H9 (cell line): ENCODE data around the gene DIP2A. TPM values are rescaled to one million over a fixed set of nuclear protein-coding genes. Genes with fewer than 3 reads are reported as not detected.

Experiments used
- DNase-seq: peaks from one replicate; pipeline ENCODE4 v3.0.0-alpha.2; 2017
- H2AFZ ChIP-seq: one replicate; pipeline ENCODE4 v1.6.1; 2013; ENCODE audit warnings: mild to moderate bottlenecking, low read length, control low read depth, moderate library complexity
- H2AK5ac ChIP-seq: 2 replicates; pipeline ENCODE4 v1.6.1; 2013; ENCODE audit warnings: low read length, control low read depth, mixed read lengths; ENCODE audit not compliant: insufficient read length
- H2BK120ac ChIP-seq: one replicate; pipeline ENCODE4 v1.6.1; 2013; ENCODE audit warnings: low read depth, mild to moderate bottlenecking, low read length, control low read depth, inconsistent platforms; ENCODE audit not compliant: poor library complexity, severe bottlenecking
- H2BK12ac ChIP-seq: 2 replicates; pipeline ENCODE4 v1.6.1; 2013; ENCODE audit warnings: low read length, control low read depth, mixed read lengths, low read depth; ENCODE audit not compliant: insufficient read length
- H2BK15ac ChIP-seq: 2 replicates; pipeline ENCODE4 v1.6.1; 2013; ENCODE audit warnings: low read depth, low read length, control low read depth
- H2BK20ac ChIP-seq: one replicate; pipeline ENCODE4 v1.6.1; 2013; ENCODE audit warnings: low read depth, mild to moderate bottlenecking, low read length, control low read depth, inconsistent platforms; ENCODE audit not compliant: poor library complexity, severe bottlenecking
- H2BK5ac ChIP-seq: 2 replicates; pipeline ENCODE4 v1.6.1; 2013; ENCODE audit warnings: low read length, control low read depth, mixed read lengths; ENCODE audit not compliant: insufficient read length
- H3K14ac ChIP-seq: 2 replicates; pipeline ENCODE4 v1.6.1; 2013; ENCODE audit warnings: low read length, control low read depth; ENCODE audit not compliant: insufficient read depth
- H3K18ac ChIP-seq: 2 replicates; pipeline ENCODE4 v1.6.1; 2013; ENCODE audit warnings: low read depth, mild to moderate bottlenecking, mixed read lengths, low read length, control low read depth; ENCODE audit not compliant: insufficient read length
- H3K23ac ChIP-seq: 2 replicates; pipeline ENCODE4 v1.6.1; 2013; ENCODE audit warnings: low read length, control low read depth, mixed read lengths, low read depth; ENCODE audit not compliant: insufficient read length
- H3K23me2 ChIP-seq: 2 replicates; pipeline ENCODE4 v1.6.1; 2013; ENCODE audit warnings: low read depth, mild to moderate bottlenecking, mixed read lengths, low read length, control low read depth; ENCODE audit not compliant: insufficient read length, poor library complexity, severe bottlenecking
- H3K27ac ChIP-seq: 2 replicates; pipeline ENCODE4 v1.5.1; 2013; ENCODE audit warnings: low read length, control low read depth, mixed read lengths, low read depth; ENCODE audit not compliant: insufficient read length
- H3K27me3 ChIP-seq: 2 replicates; pipeline ENCODE4 v1.6.1; 2013; ENCODE audit warnings: low read length, control low read depth, inconsistent platforms; ENCODE audit not compliant: insufficient read depth
- H3K4ac ChIP-seq: 2 replicates; pipeline ENCODE4 v1.6.1; 2013; ENCODE audit warnings: low read depth, mild to moderate bottlenecking, control low read depth, inconsistent platforms, low read length, moderate library complexity
- H3K4me1 ChIP-seq: 2 replicates; pipeline ENCODE4 v1.6.1; 2013; ENCODE audit warnings: low read length, control low read depth, inconsistent platforms; ENCODE audit not compliant: insufficient read depth
- H3K4me2 ChIP-seq: 2 replicates; pipeline ENCODE4 v1.6.1; 2013; ENCODE audit warnings: low read length, control low read depth, mixed read lengths; ENCODE audit not compliant: insufficient read length, insufficient read depth
- H3K56ac ChIP-seq: 2 replicates; pipeline ENCODE4 v1.6.1; 2013; ENCODE audit warnings: low read depth, mild to moderate bottlenecking, mixed read lengths, low read length, control low read depth; ENCODE audit not compliant: insufficient read length
- H3K79me1 ChIP-seq: 2 replicates; pipeline ENCODE4 v1.6.1; 2013; ENCODE audit warnings: low read depth, mild to moderate bottlenecking, moderate library complexity, low read length, control low read depth, inconsistent platforms; ENCODE audit not compliant: insufficient read depth, poor library complexity, severe bottlenecking
- H3K79me2 ChIP-seq: 2 replicates; pipeline ENCODE4 v1.6.1; 2013; ENCODE audit warnings: low read length, control low read depth, inconsistent platforms; ENCODE audit not compliant: insufficient read depth
- H3K9ac ChIP-seq: 2 replicates; pipeline ENCODE4 v1.6.1; 2013; ENCODE audit warnings: low read length, control low read depth, mixed read lengths; ENCODE audit not compliant: insufficient read length; ENCODE audit errors: extremely low read depth
- H3K9me3 ChIP-seq: one replicate; pipeline ENCODE4 v1.6.1; 2013; ENCODE audit warnings: low read depth, low read length, inconsistent platforms; ENCODE audit not compliant: control insufficient read depth
- H3T11ph ChIP-seq: one replicate; pipeline ENCODE4 v1.6.1; 2013; ENCODE audit warnings: mild to moderate bottlenecking, low read length, control low read depth, inconsistent platforms
- H4K20me1 ChIP-seq: one replicate; pipeline ENCODE4 v1.6.1; 2013; ENCODE audit not compliant: control insufficient read depth, insufficient read length, insufficient read depth
- H4K5ac ChIP-seq: 2 replicates; pipeline ENCODE4 v1.6.1; 2013; ENCODE audit warnings: low read depth, mild to moderate bottlenecking, mixed read lengths, low read length, control low read depth; ENCODE audit not compliant: insufficient read length
- H4K8ac ChIP-seq: replicated peaks from 2 replicates; pipeline ENCODE4 v1.6.1; 2013; ENCODE audit warnings: low read length, control low read depth, mixed read lengths, low read depth; ENCODE audit not compliant: insufficient read length
- H4K91ac ChIP-seq: 2 replicates; pipeline ENCODE4 v1.6.1; 2013; ENCODE audit warnings: low read depth, mild to moderate bottlenecking, moderate library complexity, mixed read lengths, low read length, control low read depth; ENCODE audit not compliant: insufficient read length
- H3K27ac Mint-ChIP-seq, 3 experiments: 2 replicates in 2 of 3; 3 replicates in 1 of 3; pipeline ENCODE4 v1.8.0; 2020 to 2021; ENCODE audit warnings: mixed read lengths in 3 of 3, mild to moderate bottlenecking in 1 of 3, moderate library complexity in 1 of 3
- H3K27me3 Mint-ChIP-seq: 2 replicates; pipeline ENCODE4 v1.8.0; 2021; ENCODE audit warnings: low read depth, mild to moderate bottlenecking, moderate library complexity, mixed read lengths
- H3K36me3 Mint-ChIP-seq, 3 experiments: 2 replicates in 2 of 3; 3 replicates in 1 of 3; pipeline ENCODE4 v1.8.0; 2020 to 2021; ENCODE audit warnings: low read depth in 3 of 3, mixed read lengths in 3 of 3; ENCODE audit not compliant: insufficient read depth in 1 of 3
- H3K4me1 Mint-ChIP-seq, 2 experiments: 2 replicates each; pipeline ENCODE4 v1.8.0; 2020; ENCODE audit warnings: mixed read lengths in 2 of 2
- H3K4me3 Mint-ChIP-seq, 2 experiments: 2 replicates in 1 of 2; 3 replicates in 1 of 2; pipeline ENCODE4 v1.8.0; 2020 to 2021; ENCODE audit warnings: mild to moderate bottlenecking in 2 of 2, mixed read lengths in 2 of 2, moderate library complexity in 1 of 2
- H3K9me3 Mint-ChIP-seq, 2 experiments: 2 replicates in 1 of 2; 3 replicates in 1 of 2; pipeline ENCODE4 v1.8.0; 2020; ENCODE audit warnings: mild to moderate bottlenecking in 2 of 2, mixed read lengths in 2 of 2, moderate library complexity in 1 of 2
- CTCF ChIP-seq: fragments of 200-600 bp; sonication (generic); conservative IDR thresholded peaks from 3 replicates; pipeline ENCODE4 v1.8.0; 2021; ENCODE audit warnings: antibody characterized with exemption, mild to moderate bottlenecking
- WGBS: extraction: QIAGEN DNeasy Blood & Tissue Kit; methylation state at CpG from one replicate; pipeline ENCODE4 v1.1.7; 2013; ENCODE audit warnings: missing lambda C conversion rate, low lambda C conversion rate, mixed read lengths; ENCODE audit not compliant: insufficient read length; ENCODE audit errors: extremely low coverage; 5-methylcytosine and 5-hydroxymethylcytosine counted together
- total RNA-seq: library from RNA; stranded (reverse); gene quantifications from 2 replicates; pipeline ENCODE4 v1.2.1, GENCODE V29; 2021

The DIP2A gene
- total RNA-seq, 1 experiment from 2014 or later = 25.2 TPM

GRCh38 chr21:46428987-46429710 is 29.5 kb upstream of the DIP2A start:
- H2AK5ac ChIP-seq = no peak overlapping the region
- no peak overlapping the region for H3K4me3 Mint-ChIP-seq
- no peaks in the 10 kb centered on the region; the same call in 1 of the 2 replicates for H3K27me3 Mint-ChIP-seq
- H2BK15ac ChIP-seq = no peak overlapping the region
- no peak overlapping the region for H4K5ac ChIP-seq
- no peak overlapping the region for H4K8ac ChIP-seq
- no peak overlapping the region for H2BK5ac ChIP-seq
- H3K4me2 ChIP-seq = no peak overlapping the region
- H2BK20ac ChIP-seq = no peak overlapping the region
- no peaks in the 10 kb centered on the region for H3K23me2 ChIP-seq
- no peak overlapping the region for H3T11ph ChIP-seq
- H3K27ac Mint-ChIP-seq = peak overlapping the region in 2 of 3 experiments; percentile 40 to 44; a peak in 3 of 7 replicates
- H3K79me2 ChIP-seq = no peaks in the 10 kb centered on the region
- H4K20me1 ChIP-seq = no peaks in the 10 kb centered on the region
- no peak overlapping the region for H3K9ac ChIP-seq
- no peaks in the 10 kb centered on the region for H3K4me1 ChIP-seq
- peaks cover 18 to 45% (median 42%) of the 10 kb centered on the region in 3 experiments; a peak in 6 of 7 replicates for H3K36me3 Mint-ChIP-seq
- no peak for TF ChIP-seq CTCF
- no peaks in the 10 kb centered on the region for H3K79me1 ChIP-seq
- no peak overlapping the region for H2BK120ac ChIP-seq
- no peak overlapping the region for H3K4ac ChIP-seq
- no peak overlapping the region for H2BK12ac ChIP-seq
- H3K4me1 Mint-ChIP-seq = no peaks in the 10 kb centered on the region; a peak in 1 of 4 replicates
- no peaks in the 10 kb centered on the region for H3K9me3 ChIP-seq
- no peak overlapping the region for H4K91ac ChIP-seq
- no peak for DNase-seq
- no CpG with 5 or more reads among the region's 44 CpGs for WGBS
- no peak overlapping the region for H3K56ac ChIP-seq
- H3K18ac ChIP-seq = no peak overlapping the region
- H3K9me3 Mint-ChIP-seq = no peaks in the 10 kb centered on the region
- H3K23ac ChIP-seq = no peak overlapping the region
- H3K27ac ChIP-seq = no peak overlapping the region
- no peaks in the 10 kb centered on the region for H3K27me3 ChIP-seq
- H2AFZ ChIP-seq = no peak overlapping the region
- H3K14ac ChIP-seq = no peak overlapping the region
